OCI-LY1 (cell line): ENCODE measurements around the gene LY86.

Experiments
- EZH2 ChIP-seq: fragments of 200-600 bp; sonication (generic), shearing (Covaris generic); IDR thresholded peaks from 2 replicates; pipeline ENCODE4 v1.8.0; 2017; ENCODE audit warnings: borderline replicate concordance, mixed run types, mild to moderate bottlenecking, antibody characterized with exemption, low read length, moderate library complexity, mixed read lengths
- TF ChIP-seq, protein P1 (sequence below): fragments of 200-600 bp; sonication (generic), shearing (Covaris generic); IDR thresholded peaks from 2 replicates; pipeline ENCODE4 v1.5.1; 2017; ENCODE audit warnings: mild to moderate bottlenecking, antibody characterized with exemption, low read length, moderate library complexity, mixed read lengths

DNA sequence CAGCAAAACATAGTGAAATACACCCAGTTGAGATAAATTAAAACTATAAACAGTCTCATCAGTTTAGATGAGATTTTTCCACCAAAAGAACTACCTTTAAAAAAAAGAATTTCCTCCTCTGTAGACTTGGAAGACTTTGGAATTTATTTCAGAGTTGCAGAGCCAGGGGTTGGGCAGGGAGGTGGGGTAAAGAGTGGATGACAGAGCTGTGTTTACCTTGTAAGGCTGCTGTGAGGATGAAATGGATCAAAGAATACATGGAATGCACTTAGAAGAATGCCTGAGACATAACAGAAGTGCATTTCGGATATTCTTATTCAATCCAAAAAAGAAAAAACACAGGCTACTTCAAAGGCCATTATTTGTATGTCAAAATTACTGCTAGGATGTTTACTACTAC lies 6.4 kb upstream of the LY86 start:
- TF ChIP-seq EZH2: no peak
- TF ChIP-seq, protein P1, sequence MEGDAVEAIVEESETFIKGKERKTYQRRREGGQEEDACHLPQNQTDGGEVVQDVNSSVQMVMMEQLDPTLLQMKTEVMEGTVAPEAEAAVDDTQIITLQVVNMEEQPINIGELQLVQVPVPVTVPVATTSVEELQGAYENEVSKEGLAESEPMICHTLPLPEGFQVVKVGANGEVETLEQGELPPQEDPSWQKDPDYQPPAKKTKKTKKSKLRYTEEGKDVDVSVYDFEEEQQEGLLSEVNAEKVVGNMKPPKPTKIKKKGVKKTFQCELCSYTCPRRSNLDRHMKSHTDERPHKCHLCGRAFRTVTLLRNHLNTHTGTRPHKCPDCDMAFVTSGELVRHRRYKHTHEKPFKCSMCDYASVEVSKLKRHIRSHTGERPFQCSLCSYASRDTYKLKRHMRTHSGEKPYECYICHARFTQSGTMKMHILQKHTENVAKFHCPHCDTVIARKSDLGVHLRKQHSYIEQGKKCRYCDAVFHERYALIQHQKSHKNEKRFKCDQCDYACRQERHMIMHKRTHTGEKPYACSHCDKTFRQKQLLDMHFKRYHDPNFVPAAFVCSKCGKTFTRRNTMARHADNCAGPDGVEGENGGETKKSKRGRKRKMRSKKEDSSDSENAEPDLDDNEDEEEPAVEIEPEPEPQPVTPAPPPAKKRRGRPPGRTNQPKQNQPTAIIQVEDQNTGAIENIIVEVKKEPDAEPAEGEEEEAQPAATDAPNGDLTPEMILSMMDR: no peak
